Measurements from ENCODE around the gene NCAM1.

GRCh38 chr11:113111156-113111555 is 149.9 kb downstream of the NCAM1 start:
- TF ChIP-seq CTCF (optimal IDR thresholded peaks at IDR 0.05 in 1 of 3, IDR thresholded peaks at IDR 0.05 in 1 of 3, conservative IDR thresholded peaks at IDR 0.05 in 1 of 3; ENCODE audit: extremely low read depth in 1 of 3, insufficient read depth in 2 of 3, low read length in 3 of 3) (no peak), EZH2 (IDR thresholded peaks at IDR 0.05; ENCODE audit: low read length) (no peak)
